ENCODE measurements around the gene TAF1. TPM values are rescaled to one million over a fixed set of nuclear protein-coding genes. Genes with fewer than 3 reads are reported as not detected.
"Not testable (repeated sequence)": the region's sequence is repeated elsewhere in the genome, so short reads cannot be mapped to it uniquely, and the experiment has no call there.

TAF1 gene
- total RNA-seq, 1 donor: 31.1 TPM

DNA sequence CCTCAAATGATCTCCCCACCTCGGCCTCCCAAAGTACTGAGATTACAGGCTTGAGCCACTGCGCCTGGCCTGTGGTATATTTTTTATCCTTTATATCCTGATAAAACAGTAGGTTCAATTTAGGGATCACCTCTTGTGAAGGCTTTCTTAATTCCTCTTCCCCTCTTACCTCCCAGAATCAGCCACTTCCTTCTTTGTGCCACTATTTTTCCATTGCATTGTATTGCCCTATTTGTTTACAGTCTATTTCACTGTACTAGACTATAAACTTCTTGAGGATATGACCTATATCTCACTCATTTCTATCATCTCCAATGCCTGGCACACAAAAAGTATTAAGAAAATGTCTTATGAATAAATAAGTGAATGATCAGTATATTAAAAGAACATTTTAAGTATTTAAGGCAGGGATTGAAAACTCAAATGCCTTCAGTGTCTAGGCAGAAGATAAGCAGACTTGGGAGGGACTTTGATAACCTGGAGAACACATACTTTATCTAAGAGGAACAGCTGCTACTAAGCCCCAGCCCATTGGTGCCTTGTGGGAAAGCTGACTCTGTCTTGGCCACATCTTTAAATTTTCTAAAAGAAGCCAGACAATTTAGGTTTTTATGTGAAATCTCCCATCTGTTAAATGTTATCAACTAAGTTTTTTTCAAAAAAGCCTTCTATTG, 84.4 kb downstream of the TAF1 start:
- DNase-seq (ENCODE audit: insufficient read length, low spot score, missing footprints): no peak
- Histone ChIP-seq H3K27ac (ENCODE audit: low read depth, low read length) (no peak overlapping the region), H2AFZ (ENCODE audit: low read length) (no peak overlapping the region), H3K4me3 (ENCODE audit: insufficient read depth, low read length) (no peak overlapping the region), H3K9me3 (ENCODE audit: low read depth, low read length) (no peaks in the 10 kb centered on the region), H3K27me3 (ENCODE audit: insufficient read depth, low read length) (no peaks in the 10 kb centered on the region), H3K4me1 (ENCODE audit: insufficient read depth, low read length) (no peaks in the 10 kb centered on the region), H3K4me2 (ENCODE audit: insufficient read depth, low read length) (no peak overlapping the region), H4K20me1 (ENCODE audit: insufficient read depth, low read length) (no peaks in the 10 kb centered on the region), H3K79me2 (ENCODE audit: insufficient read depth, low read length) (no peaks in the 10 kb centered on the region), H3K36me3 (ENCODE audit: insufficient read depth, low read length) (peaks cover 7% of the 10 kb centered on the region)
- TF ChIP-seq, protein P1, sequence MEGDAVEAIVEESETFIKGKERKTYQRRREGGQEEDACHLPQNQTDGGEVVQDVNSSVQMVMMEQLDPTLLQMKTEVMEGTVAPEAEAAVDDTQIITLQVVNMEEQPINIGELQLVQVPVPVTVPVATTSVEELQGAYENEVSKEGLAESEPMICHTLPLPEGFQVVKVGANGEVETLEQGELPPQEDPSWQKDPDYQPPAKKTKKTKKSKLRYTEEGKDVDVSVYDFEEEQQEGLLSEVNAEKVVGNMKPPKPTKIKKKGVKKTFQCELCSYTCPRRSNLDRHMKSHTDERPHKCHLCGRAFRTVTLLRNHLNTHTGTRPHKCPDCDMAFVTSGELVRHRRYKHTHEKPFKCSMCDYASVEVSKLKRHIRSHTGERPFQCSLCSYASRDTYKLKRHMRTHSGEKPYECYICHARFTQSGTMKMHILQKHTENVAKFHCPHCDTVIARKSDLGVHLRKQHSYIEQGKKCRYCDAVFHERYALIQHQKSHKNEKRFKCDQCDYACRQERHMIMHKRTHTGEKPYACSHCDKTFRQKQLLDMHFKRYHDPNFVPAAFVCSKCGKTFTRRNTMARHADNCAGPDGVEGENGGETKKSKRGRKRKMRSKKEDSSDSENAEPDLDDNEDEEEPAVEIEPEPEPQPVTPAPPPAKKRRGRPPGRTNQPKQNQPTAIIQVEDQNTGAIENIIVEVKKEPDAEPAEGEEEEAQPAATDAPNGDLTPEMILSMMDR (IDR thresholded peaks at IDR 0.05; ENCODE audit: extremely low read depth, low read depth, low read length): no peak

- not testable (repeated sequence) for H3K4me1 ChIP-seq (ENCODE audit: insufficient read depth, low read length); H3K27me3 ChIP-seq (ENCODE audit: insufficient read depth, low read length); H3K9me3 ChIP-seq (ENCODE audit: low read depth, low read length); H3K79me2 ChIP-seq (ENCODE audit: insufficient read depth, low read length); H3K27ac ChIP-seq (ENCODE audit: low read depth, low read length); H3K4me3 ChIP-seq (ENCODE audit: insufficient read depth, low read length); DNase-seq (ENCODE audit: insufficient read length, low spot score, missing footprints); H3K4me2 ChIP-seq (ENCODE audit: insufficient read depth, low read length); H2AFZ ChIP-seq (ENCODE audit: low read length); H4K20me1 ChIP-seq (ENCODE audit: insufficient read depth, low read length)
- H3K36me3 ChIP-seq (ENCODE audit: insufficient read depth, low read length): peaks cover 16% of the 10 kb centered on the region
These were observed 85.4 kb downstream of the TAF1 start for GRCh38 chrX:71451518-71451917.

- Histone ChIP-seq H3K4me3 (ENCODE audit: insufficient read depth, low read length) (no peak overlapping the region), H3K4me2 (ENCODE audit: insufficient read depth, low read length) (no peak overlapping the region), H3K4me1 (ENCODE audit: insufficient read depth, low read length) (no peaks in the 10 kb centered on the region), H3K79me2 (ENCODE audit: insufficient read depth, low read length) (no peaks in the 10 kb centered on the region), H3K27me3 (ENCODE audit: insufficient read depth, low read length) (no peaks in the 10 kb centered on the region), H2AFZ (ENCODE audit: low read length) (no peak overlapping the region), H3K9me3 (ENCODE audit: low read depth, low read length) (no peaks in the 10 kb centered on the region), H3K36me3 (ENCODE audit: insufficient read depth, low read length) (peaks cover 24% of the 10 kb centered on the region), H4K20me1 (ENCODE audit: insufficient read depth, low read length) (no peaks in the 10 kb centered on the region), H3K27ac (ENCODE audit: low read depth, low read length) (no peak overlapping the region)
- TF ChIP-seq, protein P1 (IDR thresholded peaks at IDR 0.05; ENCODE audit: extremely low read depth, low read depth, low read length): no peak
- DNase-seq (ENCODE audit: insufficient read length, low spot score, missing footprints): no peak
These were observed 86.9 kb downstream of the TAF1 start for GRCh38 chrX:71453056-71453455.

GRCh38 chrX:71454222-71454621, 88.1 kb downstream of the TAF1 start:
- DNase-seq (ENCODE audit: insufficient read length, low spot score, missing footprints): no peak
- H2AFZ ChIP-seq (ENCODE audit: low read length): no peak overlapping the region
- no peaks in the 10 kb centered on the region for H4K20me1 ChIP-seq (ENCODE audit: insufficient read depth, low read length)
- no peaks in the 10 kb centered on the region for H3K27me3 ChIP-seq (ENCODE audit: insufficient read depth, low read length)
- no peaks in the 10 kb centered on the region for H3K4me1 ChIP-seq (ENCODE audit: insufficient read depth, low read length)
- H3K4me2 ChIP-seq (ENCODE audit: insufficient read depth, low read length): no peak overlapping the region
- peaks cover 28% of the 10 kb centered on the region for H3K36me3 ChIP-seq (ENCODE audit: insufficient read depth, low read length)
- no peaks in the 10 kb centered on the region for H3K79me2 ChIP-seq (ENCODE audit: insufficient read depth, low read length)
- H3K9me3 ChIP-seq (ENCODE audit: low read depth, low read length): no peaks in the 10 kb centered on the region
- no peak overlapping the region for H3K27ac ChIP-seq (ENCODE audit: low read depth, low read length)
- H3K4me3 ChIP-seq (ENCODE audit: insufficient read depth, low read length): no peak overlapping the region
- TF ChIP-seq, protein P1 (IDR thresholded peaks at IDR 0.05; ENCODE audit: extremely low read depth, low read depth, low read length): no peak

Measured in osteoblast (primary cell).